Stimulated activated CD4-positive, alpha-beta T cell treated with anti-CD3 and anti-CD28 coated beads, TNF-alpha, amount 100 ng/mL, for 1 hour (primary cell): ENCODE measurements around the gene SERPINA4.

ENCODE experiments used
- DNase-seq, 3 donors: peaks; one replicate each; pipeline ENCODE4 v3.0.0-alpha.2; 2020; ENCODE audit warnings: low read depth in 3 of 3, low spot score in 1 of 3

The SERPINA4 gene

DNA sequence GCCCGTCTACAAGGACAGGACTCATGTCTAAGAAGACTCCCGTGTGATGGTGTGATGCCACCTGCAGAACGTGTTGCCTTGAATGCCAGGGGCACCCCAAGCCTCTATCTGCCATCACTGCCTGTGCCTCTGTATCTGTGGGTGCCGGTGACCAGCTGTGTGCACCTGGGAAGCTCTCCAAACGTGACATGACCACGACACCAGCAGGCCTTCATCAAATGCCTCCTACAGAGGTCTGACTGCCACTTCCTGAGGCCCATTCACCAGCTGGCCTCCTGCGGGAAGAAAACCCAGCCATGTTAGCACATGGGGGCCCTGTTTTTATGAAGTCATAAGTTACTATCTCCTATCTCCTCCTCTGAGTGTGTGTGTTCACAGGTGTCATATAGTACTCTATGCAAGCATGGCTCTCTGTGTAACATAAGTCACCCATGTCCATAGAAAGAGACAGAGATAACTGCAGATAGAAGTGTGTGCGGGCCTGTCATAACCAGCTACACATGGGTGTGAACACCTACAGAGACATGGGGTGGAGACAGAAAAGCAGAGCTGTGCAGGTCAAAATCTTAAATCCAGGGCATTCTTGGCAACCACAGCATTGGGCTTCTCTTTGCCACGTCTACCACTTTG, 18.3 kb upstream of the SERPINA4 start:
- DNase-seq = no peak

DNA sequence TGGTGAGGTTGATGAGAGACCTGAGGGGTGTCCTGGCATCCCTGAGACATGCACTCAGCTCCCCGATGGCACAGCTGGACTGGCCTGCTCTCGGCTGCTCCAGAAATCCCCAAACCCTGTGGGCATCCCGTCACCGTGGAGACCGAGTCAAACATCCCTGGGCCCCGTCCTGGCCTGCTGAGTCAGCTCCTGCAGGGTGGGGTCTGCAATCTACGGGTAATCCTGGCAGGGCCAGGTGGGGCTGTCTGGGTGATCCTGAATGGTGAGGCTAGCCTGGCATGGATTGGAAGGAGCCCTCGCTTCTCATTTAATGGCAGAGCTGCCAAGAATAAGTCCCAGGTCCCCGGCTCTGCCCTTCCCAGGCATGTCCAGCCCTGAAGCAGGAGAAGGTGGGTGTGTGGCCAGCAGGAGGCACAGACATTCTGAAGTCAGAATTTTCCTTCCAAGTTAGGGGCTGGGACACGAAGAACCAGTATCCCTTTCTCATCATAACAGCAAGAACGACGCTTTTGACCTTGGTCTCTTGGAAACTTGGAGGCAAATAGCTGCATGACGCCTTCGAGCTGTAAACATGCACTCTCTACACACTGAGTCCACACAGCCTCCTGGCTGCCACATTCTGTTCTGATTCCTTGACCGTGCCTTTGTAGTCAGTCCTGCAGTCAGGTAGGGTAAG, 17.7 kb upstream of the SERPINA4 start:
- DNase-seq = no peak

DNA sequence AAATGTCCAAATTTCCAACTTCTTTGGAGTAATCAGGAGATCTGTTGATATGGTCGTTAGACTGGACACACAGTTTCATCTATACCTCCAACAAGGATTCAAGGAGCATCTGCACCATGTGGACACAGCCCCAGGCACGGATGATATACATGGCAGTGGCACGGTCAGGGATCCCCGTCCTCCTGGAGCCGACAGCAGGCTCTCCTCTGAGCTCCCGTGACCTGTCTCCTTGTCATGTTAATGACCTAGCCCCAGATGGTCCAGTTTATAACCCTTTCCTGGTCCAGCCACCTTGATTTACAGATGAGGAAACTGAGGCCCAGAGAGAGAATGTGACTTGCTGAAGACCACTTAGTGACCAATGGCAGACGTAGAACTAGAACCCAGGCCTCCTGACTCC, 16.5 kb upstream of the SERPINA4 start:
- DNase-seq = no peak

DNA sequence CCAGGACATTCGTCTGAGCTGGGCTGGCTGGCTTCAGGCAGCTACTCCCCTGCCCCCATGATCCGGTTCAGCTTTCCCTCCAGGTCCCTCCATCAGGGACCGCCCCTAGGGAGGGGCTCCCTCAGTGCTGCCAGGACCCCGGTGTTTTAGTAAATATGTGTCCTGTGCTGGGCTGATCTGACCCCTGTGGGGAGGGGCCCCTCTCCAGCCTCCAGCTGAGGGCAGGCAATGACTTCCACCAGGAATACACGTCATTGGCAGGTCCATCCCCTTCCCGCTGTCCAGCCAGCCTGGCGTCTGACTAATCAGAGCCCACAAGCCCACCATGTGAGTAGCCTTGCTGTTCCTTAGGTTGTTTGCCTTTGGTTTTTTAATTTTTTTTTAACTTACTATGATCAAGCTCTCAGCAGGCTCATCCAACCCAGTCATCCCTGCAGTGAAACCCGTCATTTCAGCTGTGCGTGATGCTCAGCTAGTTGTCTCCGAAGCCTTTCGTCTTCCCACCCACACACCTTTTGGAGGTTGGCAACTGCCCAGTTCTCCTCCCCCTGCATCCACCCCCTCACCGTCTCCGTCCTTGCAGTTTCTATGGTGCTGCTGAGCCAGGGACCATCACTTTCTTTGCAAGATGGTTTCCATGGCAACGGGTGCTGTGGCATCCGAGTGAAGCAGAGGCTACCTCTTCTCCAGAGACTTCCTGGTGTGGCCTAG, 16.0 kb upstream of the SERPINA4 start:
- DNase-seq = no peak

DNA sequence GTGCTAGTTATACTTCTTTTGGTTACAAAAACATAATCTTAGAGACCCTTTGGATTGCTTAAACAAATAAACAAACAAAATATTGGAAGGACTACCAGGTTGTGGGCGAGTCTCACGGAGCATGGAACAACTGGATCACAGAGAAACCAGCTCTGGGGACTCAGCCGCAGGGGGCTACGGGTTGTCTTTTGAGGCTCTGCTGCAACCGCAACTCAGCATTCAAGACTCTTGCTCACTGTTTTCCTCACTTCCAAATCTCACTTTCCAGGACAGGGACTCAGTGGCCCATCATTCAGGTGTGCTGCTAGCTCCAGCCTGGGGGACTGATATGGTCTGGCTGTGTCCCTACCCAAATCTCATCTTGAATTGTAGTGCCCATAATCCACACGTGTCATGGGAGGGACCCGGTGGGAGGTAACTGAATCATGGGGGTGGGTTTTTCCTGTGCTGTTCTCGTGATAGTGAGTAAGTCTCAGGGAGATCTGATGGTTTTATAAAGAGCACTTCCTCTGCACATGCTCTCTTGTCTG, 14.0 kb upstream of the SERPINA4 start:
- DNase-seq = no peak

DNA sequence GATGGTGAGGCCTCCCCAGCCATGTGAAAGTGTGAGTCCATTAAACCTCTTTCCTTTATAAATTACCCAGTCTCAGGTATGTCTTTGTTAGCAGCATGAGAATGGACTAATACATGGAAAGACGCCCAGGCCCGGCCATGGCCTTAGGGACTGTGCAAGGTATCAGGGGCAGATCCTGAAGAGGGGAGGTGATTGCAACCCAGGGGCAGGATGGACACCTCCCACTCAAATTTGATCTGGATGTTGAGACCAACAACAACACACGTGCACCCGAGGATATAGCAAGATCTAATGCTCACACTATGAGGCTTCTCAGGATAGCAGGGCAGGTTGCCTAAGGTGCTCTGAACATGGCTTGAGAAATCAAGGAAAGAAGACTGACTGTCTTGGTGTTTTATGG, 13.5 kb upstream of the SERPINA4 start:
- no peak for DNase-seq

DNA sequence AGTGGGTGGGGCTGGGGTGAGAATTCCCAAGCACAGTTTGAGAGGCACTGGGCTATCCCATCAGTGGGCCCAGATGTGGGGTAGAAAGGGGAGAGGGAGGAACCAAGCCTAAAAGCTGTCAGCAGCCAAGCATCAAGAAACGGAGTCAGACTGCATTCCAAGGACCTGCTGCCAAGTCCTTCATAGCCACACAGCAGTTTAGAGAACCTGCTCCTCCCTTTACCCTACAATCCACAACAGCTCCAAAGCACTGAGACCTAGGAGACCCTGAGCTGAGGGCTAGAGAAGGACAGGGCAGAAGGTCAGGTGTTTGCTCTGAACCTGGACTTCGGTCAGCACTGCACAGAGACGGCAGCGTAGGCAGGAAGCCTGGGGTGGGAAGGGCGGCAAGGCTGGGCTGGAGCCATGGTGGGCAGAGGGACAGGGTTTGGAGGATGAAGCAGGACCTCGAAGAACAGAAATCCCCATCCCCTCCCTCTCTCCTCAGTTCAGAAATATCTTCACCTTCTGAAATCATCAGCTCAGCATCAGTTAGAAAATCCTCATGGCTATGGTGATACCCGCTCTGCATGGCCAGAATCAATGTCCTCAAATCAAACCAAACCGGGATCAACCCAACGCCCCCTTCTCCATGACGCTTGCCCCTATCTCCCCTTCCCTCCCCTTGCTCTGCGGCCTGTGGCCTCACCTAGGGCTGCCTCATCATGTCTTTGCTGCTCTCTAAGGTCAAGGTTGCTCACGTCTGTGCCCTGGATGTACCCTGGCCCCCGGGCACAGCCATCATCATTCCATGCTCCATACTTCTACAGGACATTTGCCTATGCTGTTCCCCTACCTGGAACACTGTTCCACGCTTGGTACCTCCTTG, 12.9 kb upstream of the SERPINA4 start:
- DNase-seq = no peak

DNA sequence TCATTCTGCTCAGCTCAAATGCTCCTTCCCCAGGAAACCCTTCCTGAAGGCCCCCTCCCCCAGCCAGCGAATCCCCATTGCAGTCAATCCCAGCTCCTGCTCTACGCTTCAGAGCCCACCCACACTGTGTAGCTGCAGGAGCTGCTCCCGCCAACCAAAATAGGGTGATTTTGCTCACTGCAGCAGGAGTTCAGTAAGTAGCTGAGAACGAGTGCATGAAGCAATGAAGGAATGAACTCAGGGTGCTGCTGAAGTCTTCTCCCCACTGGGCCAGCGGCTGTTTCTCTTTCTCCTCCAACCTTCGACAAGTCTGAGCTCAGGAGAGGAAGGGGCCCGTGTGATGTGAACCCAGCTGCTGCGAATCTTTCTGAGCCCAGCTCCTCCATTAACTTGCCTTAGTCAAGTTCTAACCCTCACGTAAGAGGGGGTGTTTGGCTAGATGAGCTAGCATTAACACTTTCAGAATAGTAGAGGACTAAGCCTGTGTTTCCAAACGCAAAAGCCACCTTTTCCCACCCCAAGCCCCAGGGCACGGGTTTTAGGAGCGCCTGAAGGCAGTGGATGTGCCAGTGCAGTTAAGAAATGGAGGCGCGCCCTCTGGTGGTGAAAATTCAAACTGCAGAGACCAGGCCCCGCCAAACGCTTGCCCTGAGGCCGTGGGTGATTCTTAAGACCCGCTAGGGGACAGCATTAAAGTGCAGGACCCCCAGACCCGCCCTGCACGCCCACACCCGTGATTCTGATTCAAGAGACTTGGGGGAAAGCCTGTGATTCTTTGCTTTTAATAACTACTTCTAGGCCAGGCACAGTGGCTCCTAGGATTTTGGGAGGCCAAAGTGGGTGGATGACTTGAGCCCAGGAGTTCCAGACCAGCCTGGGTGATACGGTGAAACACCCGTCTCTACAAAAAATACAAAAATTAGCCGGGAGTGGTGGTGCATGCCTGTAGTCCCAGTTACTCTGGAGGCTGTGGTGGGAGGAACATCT, 11.9 kb upstream of the SERPINA4 start:
- DNase-seq = peak in 1 of 3 donors; percentile 58

DNA sequence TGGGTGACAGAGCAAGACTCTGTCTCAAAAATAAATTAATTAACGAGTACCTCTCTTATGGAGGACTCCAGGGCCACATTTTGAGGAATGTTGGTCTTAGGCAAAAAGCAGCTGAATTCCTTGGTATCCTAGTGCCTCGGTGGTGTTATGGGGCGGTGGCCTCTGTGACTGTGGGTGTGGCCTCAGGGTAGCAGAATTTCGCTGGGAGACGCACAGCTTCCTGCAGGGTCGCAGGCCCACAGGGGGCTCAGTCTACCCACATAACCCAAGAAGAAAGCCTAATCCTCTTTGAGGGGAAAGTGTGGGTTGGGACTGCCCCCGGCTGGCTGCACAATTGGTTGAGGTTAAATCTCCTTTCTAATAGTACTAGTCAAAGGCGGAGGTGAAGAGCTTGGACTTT, 11.2 kb upstream of the SERPINA4 start:
- no peak for DNase-seq

DNA sequence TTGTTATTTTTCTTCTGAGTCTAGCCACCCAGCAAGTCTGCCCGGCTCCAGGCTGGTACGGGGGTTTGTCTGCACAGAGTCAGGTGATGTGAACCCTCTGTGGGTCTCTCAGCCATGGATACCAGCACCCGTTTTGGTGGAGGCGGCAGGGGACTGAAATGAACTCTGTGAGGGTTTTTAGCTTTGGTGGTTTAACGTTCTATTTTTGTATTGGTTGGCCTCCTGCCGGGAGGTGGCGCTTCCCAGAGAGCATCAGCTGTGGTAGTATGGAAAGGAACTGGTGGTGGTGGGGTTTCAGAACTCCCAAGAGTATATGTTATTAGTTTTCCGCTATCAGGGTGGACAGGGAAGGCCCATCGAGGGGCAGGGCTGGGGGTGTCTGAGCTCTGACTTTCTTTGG, 5.3 kb upstream of the SERPINA4 start:
- no peak for DNase-seq

DNA sequence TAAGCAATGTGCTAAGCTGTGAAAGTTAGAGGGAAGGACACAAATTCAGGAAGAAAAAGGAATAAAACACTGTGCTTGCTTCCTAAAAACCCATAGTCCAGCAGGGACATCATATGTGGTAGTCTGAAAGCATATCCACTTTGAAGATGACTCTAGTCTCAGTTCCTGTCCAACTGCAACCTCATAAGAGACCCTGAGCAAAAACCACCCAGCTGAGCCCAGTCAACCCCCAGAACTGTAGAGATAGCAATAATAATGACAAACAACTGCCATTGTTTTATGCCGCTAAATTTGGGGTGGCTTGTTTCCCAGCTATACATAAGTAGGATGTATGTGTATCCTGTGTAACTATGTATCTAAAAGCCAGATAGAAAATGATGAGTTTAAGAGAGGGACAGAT, 3.9 kb upstream of the SERPINA4 start:
- DNase-seq = no peak

DNA sequence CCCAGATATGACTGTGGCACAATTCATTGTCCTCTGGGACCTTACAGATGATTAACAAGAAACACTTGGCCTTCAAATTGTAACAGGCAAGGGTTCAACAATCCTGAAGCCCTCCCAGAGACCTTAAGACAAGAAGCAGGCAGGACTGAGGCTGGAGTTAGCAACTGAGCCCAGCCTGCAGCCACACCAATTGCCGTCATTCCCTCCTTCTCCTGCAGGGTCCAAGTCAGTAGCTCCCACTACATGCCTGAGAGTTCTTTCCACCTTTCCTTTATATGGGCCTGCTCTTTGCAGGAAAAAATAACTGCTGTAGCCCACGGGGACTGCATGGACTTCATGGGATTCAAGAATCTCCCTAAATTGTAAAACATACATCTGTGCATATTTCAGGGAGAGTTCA, 2.4 kb upstream of the SERPINA4 start:
- DNase-seq = no peak

DNA sequence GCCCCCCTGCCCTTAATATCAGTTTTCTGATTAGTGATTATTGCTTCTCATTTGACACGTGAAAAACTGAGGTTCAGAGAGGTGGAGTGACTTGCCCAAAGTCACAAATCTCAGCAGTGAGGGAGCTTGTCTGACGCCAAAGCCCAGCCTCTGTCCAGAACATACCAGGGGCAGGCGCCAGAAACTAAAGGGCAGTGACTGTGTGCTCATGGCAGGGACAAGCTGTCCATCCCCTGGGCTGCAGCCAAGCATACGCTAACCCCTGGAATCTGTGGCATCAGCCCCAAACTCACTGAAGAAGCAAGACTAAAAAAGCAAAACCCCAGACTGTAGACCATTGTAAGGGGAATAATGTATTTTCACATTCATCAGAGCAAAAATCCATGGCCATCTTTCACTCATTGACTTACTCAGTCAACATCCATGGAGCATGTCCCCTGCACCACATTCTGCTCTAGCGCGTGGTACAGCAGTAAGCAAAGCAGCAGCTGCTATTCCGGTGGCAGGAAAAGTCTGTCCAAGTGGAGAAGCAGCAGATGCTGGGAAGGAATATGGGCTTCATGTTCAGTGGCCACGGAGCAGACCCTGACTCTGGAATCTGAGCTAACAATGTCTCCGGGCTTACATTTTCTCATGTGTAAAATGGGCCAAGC, 1.5 kb upstream of the SERPINA4 start:
- DNase-seq = no peak

DNA sequence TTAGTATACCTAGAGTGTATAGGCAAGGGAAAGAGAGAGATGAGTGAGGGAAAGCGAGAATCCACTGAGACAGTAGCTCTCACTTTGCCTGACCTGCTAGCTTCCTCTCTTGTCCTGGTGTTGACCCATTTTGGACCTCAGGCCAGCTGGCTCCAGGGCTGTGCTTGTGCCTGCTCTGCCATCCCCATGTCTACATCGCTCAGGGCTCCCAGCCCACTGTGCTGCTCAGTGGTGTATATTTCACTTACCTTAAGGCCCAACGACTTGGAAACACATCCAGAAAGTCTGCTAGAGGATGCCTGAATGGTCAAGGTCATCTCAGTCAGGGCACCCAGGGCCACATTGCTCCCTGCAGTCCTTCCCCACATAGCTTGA, 964 bp upstream of the SERPINA4 start:
- no peak for DNase-seq

DNA sequence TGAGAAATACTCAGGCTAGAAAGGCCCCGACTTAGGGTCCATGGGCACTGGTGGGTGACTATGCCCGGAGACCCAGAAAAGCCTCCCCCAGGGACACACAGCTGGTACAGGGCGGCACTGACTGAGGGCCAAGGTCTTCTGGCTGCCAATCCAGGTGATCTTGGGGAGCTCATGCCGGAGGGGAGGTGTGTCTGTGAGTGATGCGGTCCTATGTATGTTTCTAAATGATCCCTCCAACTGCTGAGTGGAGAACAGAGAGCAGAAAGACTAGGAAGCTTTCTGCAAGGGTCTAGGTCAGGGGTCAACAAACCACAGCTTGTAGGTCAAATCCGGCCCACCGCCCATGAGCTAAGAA, 391 bp downstream of the SERPINA4 start:
- DNase-seq = no peak

DNA sequence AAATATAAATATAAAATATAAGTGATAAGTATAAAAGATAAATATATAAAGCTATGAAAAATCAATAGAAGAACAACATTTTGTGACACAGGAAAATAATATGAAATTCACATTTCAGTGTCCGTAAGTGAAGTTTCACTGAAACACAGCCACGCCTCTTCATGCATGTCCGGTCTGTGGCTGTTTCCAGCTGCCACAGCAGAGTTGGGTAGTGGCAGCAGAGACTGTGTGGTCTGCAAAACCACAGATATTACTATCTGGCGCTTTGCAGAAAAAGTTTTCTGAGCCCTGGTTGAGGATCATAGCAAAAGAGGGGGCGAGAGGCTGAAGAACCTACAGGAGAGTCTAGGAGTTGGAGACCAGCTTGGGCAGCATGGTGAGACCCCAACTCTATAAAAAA, 780 bp downstream of the SERPINA4 start:
- no peak for DNase-seq

DNA sequence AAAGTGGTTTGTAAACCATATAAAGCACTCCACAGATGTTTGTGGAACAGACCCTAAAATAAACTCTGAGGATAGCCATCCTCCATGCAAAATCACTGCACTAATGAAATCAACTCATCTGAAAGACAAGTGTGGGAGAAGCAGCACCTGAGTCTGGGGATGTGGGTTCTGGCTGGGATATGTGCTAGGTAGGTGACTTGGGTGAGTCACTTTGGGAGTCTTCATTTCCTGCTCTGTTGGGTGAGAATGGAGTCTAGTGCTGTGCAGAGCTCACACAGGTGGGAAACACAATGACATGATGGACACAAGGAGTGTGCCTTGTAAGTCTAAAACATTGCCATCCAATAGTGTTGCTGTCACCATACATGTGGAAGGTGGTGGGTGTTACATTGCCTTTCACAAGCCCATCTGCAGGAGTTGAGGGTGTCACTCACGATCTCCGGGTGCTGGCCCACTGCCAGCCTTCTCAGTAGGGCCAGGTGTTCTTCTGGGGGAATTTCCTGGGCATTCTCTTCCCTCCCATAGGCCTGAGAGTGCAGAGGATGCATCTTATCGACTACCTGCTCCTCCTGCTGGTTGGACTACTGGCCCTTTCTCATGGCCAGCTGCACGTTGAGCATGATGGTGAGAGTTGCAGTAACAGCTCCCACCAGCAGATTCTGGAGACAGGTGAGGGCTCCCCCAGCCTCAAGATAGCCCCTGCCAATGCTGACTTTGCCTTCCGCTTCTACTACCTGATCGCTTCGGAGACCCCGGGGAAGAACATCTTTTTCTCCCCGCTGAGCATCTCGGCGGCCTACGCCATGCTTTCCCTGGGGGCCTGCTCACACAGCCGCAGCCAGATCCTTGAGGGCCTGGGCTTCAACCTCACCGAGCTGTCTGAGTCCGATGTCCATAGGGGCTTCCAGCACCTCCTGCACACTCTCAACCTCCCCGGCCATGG, 2.0 kb downstream of the SERPINA4 start:
- no peak for DNase-seq

DNA sequence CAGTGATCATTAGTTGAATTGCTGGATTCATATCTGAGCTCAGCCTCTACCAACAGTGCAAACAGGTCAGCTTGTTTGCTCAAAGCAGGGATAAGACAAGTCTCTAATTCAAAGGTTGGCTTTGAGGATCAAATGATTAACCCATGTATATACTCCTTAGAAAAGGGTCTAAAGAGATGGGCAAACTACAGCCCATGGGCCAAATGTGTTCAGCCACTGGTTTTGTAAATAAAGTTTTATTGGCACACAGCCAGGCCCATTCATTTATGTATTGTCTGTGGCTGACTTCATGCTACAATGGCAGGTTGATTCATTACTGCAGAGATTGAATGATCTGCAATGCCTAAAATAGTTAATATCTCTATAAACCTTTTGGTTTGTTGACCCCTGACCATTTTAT, 3.1 kb downstream of the SERPINA4 start:
- no peak for DNase-seq

DNA sequence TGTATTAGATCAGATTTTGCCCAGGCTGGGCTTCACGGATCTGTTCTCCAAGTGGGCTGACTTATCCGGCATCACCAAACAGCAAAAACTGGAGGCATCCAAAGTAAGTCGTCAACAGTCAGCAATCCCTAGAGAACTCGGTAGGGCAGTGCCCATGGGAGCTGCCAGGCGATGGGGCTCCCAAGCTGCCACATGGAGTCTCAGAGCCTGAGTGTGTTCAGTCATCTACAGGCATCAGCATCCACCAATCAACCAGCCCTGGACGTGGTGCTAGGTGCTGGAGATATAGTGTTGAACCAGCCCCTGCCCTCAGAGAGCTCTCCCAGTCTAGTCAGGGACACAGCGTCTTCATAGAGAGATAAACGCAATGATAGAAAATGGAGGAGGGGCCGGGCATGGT, 6.9 kb downstream of the SERPINA4 start:
- no peak for DNase-seq
